CD4-positive, alpha-beta T cell treated with Interleukin-15 for 1 hour (primary cell): ENCODE measurements around the gene LIMS3.
"Not testable (repeated sequence)": the region's sequence is repeated elsewhere in the genome, so short reads cannot be mapped to it uniquely, and the experiment has no call there.

ENCODE experiments used
- DNase-seq: peaks from one replicate; pipeline ENCODE4 v3.0.0-alpha.2; 2020

Gene LIMS3

DNA sequence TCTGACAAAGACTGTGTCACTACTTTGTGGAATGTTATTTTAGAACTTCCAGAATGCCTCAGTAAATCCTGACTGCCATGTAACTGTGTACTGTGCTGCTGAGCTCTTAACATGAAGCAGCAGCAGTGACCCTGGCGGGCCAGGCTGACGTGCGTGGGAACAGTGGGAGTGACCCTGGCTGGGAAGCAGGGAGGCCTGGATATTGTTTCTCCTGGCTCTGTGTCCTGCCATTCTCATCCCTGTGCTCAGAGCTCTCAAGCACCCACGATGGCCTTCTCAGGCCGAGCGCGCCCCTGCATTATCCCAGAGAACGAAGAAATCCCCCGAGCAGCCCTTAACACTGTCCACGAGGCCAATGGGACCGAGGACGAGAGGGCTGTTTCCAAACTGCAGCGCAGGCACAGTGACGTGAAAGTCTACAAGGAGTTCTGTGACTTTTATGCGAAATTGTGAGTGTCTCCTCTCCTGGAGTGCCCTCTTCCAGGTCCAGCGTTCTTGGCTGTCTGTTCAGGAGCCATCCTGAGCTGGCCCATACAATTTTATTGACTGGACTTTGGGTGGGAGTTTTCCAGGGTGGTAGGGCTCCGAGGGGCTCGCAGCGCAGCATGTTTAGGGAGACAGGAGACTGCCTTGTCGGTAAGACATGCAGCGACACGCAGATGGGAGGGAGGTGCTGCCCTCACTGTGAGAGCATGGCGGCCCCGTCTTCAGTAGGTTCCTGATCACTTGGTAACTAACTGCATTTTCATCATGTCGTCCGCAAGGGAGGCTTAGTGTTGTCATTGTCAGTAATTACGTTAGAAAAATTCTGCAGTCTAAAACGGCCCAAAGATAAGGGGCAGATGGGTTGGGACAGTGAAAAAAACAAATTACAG lies at the start of gene LIMS3:
TSS of gene LIMS3 (plus strand) at position 227 of the 875 bp plus-strand sequence. CDS start at position 268, 41 bp downstream.
- not testable (repeated sequence) for DNase-seq

DNA sequence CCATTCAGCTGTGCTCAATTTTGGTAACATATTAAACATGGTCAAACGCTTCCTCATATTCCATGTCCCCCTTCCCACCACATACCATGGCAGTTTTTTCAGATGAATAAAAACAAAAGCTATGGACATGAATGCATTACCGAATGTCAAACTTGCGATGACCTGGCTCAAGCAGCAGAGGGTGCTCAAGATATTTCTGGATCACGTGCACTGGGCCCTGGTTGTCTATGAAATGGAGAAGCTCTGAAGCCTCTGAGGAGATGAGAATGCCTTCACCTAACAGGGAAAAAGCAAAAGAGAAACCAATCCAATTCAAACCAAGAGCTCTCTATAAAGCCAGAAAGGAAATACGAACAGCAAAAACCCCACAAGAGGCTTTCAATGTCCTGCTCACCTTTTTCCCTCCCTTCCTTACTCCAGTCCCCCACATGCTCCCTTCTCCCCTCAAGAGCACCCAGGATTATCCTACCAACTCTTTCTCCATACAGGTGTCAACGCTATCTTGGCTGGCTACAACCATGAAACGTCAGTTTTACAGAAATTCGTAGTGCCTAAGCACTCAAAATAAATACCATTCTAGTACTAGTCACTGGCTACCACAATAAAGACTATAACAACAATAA lies 27.2 kb upstream of the LIMS3 start:
- not testable (repeated sequence) for DNase-seq

GRCh38 chr2:109876625-109877024 lies 21.9 kb upstream of the LIMS3 start:
- DNase-seq: not testable (repeated sequence)

- DNase-seq: not testable (repeated sequence)
These were observed 16.4 kb upstream of the LIMS3 start for GRCh38 chr2:109882112-109882511.

DNA sequence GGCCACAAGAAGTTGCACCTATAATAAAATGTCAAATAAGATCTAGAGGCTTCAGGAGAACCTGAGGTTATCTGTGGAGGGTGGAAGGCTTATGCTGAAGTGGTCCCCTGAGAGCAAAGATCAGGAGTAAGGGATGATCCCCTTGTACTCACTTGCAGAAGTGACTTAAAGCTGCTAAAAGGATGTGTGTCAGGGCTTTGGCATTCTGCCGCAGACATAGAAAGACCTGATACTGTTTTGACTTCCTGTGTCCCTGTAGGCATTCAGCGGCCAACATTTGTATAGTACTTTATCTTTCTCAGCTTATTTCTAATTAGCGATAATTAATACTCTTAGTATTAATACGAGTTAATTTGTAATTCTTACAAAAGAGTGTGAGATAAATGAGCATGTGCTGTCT lies 10.1 kb upstream of the LIMS3 start:
- DNase-seq: not testable (repeated sequence)

DNA sequence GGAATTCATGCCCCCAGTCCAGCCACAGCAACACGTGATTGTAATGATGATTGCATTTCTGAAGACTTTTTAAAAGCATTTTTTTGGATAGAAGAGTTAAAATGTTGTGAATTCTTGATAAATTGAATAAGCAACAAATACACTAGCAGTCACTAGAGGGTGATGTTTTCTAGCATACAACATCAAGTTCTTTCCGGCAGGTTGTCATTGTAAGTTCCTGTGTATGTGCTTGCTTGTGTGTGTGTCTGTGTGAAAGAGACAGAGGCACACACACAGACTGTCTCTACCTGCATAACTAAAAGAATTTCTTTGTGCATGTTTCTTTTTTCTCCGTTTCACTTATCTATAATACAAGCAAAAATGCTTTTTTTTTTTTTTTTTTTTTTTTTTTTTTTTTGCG lies 8.6 kb upstream of the LIMS3 start:
- not testable (repeated sequence) for DNase-seq

GRCh38 chr2:109891024-109891423 lies 7.5 kb upstream of the LIMS3 start:
- DNase-seq: not testable (repeated sequence)

DNA sequence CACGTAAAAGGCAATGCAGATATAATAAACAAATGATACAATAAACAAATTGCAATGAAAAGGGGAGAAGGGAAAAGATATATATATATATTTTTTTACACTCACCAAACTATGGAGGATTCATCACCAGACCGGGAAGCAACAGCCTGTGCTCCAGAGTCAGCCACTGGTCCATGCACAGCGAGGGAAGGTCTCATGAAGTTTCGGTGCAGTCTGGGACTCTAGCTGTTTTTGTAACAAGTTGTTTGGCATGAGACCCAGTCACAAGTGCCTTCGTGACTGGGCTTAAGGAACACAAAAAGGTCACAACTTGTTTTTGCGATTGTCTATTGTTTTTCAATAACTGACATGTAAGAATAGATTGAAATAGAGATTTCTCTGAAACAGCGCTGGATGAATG lies 4.8 kb upstream of the LIMS3 start:
- DNase-seq: not testable (repeated sequence)

DNA sequence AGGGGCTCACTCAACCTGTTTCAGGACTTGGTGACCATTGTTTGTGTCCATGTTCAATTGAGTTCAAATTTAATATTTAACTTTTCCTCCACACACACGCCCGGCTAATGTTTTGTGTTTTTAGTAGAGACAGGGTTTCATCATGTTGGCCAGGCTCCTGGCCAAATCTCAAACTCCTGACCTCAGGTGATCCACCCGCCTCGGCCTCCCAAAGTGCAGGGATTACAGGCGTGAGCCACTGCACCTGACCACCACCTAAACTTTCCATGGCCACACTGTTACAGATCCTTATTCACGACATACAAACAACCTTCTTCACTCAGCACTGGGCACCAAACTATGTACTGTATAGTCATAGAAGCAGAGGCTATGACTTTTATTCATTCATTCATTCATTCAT lies 4.3 kb upstream of the LIMS3 start:
- DNase-seq: not testable (repeated sequence)

DNA sequence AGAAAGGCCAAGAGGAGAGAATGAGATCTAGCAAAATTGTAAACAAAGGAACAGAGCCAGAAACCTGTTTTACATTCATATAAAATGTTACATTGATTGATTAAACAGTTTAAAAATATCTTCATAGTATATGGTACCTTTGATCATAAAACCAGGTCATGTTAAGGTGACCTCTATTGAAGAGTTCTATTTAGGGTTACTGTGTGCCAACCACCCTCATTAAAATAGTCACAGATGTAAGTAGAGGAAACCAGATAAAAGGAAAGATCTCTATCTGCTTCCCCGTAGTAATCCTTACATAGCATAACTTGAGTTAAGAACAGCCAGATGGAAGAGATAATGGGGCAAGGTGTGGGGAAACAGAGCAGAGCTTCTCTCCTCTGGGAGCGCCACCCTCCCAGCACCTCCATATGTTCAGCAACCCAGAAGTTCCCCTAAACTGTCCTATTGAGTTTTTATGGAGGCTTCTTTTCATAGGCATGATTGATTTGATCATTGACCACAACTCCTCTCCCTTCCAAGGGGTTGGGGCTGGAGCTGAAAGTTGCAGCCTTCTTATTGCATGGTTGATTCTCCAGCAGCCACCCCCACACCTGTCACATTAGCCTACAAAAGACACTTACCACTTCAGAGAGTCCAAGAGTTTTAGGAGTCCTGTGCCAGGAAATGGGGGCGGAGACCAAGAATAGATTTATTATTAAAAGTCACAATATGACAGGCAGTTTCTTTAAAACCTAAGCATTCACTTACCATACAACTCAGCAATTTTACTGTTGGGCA lies 3.2 kb upstream of the LIMS3 start:
- DNase-seq: not testable (repeated sequence)

DNA sequence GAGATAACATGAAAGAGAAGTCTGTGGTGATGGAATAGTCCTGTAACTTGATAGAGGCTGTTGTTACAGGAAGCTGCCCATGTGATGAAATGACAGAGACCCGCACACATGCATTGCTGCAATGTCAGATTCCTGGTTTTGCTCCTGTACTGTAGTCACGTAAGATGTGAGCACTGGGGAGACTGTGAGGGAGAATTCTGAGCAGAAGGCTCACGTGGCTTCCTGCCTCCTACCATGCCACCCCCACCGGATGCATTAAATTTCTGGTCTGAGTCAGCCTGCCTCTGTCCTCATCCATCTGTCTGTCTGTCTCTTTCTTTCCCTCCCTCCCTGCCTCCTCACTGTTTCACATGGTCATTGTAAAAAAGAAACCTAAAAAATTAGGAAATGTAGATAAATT lies 2.3 kb upstream of the LIMS3 start:
- DNase-seq: not testable (repeated sequence)

- not testable (repeated sequence) for DNase-seq
These were observed 573 bp upstream of the LIMS3 start for GRCh38 chr2:109897769-109898461.

DNA sequence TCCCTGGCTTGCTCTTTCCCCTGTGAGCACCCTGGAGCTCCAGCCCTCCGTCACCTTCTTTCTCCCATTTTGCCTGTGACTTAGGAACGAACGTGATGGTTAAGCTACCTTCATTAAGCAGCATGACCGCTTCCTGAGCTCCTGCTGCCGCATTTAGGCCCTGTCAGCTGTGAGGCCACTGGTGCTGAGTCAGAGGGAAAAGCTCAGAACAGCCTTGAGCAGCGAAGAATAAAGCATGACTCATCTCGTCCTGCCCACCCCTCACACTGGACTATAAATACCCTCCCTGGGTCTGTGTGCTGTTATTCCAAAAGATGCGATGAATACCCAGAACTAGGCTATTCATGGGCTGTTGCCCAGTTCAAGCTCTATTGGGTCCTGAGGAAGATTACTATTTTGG lies 7.3 kb downstream of the LIMS3 start:
- DNase-seq: not testable (repeated sequence)

DNA sequence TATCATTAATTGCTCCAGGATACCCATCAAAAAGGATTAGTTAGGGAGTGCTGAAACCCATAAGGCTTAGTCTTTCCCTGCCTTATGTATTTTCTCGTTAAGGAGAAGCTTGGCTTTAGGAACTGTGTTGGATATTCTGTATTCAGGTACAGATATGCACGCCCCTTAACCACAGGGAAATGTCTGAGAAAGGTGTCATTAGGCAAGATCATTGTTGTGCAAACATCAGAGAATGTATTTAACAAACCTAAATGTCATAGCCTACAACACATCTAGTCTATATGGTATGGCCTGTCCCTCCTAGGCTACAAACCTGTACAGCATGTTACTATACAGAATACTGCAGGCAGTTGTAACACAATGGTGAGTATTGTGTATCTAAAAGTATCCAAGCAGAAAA lies 10.1 kb downstream of the LIMS3 start:
- not testable (repeated sequence) for DNase-seq

DNA sequence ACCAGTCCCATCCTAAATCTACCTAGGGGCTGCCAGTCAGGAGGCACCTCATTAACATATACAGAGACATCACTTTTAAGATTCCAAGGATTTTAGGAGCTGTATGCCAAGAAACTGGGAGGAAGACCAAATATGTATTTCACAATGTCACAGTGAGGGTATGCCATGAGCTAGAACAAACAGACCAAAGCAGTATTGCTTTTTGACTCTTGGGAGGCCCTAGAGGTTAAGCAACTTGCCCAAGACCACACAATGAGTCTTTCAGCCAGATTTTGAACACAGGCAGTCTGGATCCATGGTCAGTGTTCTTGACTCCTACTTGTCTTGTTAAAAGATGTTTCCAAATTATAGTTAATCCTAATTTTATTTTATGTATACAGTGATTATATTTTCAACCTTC lies 12.3 kb downstream of the LIMS3 start:
- DNase-seq: not testable (repeated sequence)

- not testable (repeated sequence) for DNase-seq
These were observed 15.4 kb downstream of the LIMS3 start for GRCh38 chr2:109913911-109914310.

GRCh38 chr2:109914552-109914951 lies 16.1 kb downstream of the LIMS3 start:
- not testable (repeated sequence) for DNase-seq

- DNase-seq: not testable (repeated sequence)
These were observed 17.3 kb downstream of the LIMS3 start for GRCh38 chr2:109915830-109916229.

- DNase-seq: not testable (repeated sequence)
These were observed 21.7 kb downstream of the LIMS3 start for GRCh38 chr2:109920162-109920561.

GRCh38 chr2:109921543-109922384 lies 23.3 kb downstream of the LIMS3 start:
- DNase-seq: not testable (repeated sequence)

DNA sequence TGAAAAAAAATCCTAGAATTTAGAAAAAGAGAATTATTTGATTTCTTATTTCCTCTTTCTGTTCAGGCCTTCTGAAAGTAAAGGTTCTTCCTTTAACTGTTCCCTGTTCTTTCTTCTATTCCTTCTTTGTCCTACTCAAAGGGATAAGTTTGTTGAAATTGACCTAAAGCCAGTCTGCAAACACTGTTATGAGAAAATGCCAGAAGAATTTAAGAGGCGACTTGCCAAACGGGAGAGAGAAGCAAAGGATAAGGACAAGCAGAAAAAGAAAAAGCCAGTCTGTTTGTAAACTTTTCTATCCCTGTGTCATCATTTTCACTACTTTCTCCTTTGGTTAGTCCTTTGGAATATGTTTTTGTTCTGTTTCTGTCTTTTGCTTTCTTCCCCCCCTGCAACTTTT lies 26.0 kb downstream of the LIMS3 start:
- DNase-seq: not testable (repeated sequence)

- not testable (repeated sequence) for DNase-seq
These were observed 29.3 kb downstream of the LIMS3 start for GRCh38 chr2:109927803-109928202.
